Esophagus muscularis mucosa (tissue), 4 donors: ENCODE results near the gene MYOM3. TPM values are rescaled to one million over a fixed set of nuclear protein-coding genes. Genes with fewer than 3 reads are reported as not detected.

Experiments used
- DNase-seq: peaks from one replicate; pipeline ENCODE4 v3.0.0-alpha.2; 2017; ENCODE audit errors: extremely low spot score
- H3K27ac ChIP-seq, 4 donors: fragments of 200-600 bp; sonication (generic); replicated peaks in 1 of 4; 1 replicate in 3 of 4; 2 replicates in 1 of 4; pipeline ENCODE4 v1.5.1; 2016 to 2019; ENCODE audit warnings: mild to moderate bottlenecking in 1 of 4
- H3K27me3 ChIP-seq, 4 donors: fragments of 200-600 bp; sonication (generic); one replicate each; pipeline versions ENCODE4 v1.5.1 to v1.6.0; 2016 to 2019
- H3K36me3 ChIP-seq, 4 donors: fragments of 200-600 bp; sonication (generic); one replicate each; pipeline ENCODE4 v1.5.1; 2016 to 2019
- H3K4me1 ChIP-seq, 4 donors: fragments of 200-600 bp; sonication (generic); one replicate each; pipeline ENCODE4 v1.5.1; 2016 to 2019
- H3K4me3 ChIP-seq, 4 donors: fragments of 200-600 bp; sonication (generic); 1 replicate in 2 of 4; 2 replicates in 2 of 4; pipeline ENCODE4 v1.5.1; 2016 to 2019; ENCODE audit warnings: mild to moderate bottlenecking in 4 of 4, moderate library complexity in 1 of 4
- H3K9me3 ChIP-seq, 4 donors: fragments of 200-600 bp; sonication (generic); 1 replicate in 3 of 4; 2 replicates in 1 of 4; pipeline ENCODE4 v1.5.1; 2016 to 2019
- EP300 ChIP-seq: sonication (generic); formaldehyde crosslinking; IDR thresholded peaks from one replicate; pipeline ENCODE4 v1.6.1; 2017; ENCODE audit warnings: antibody characterized with exemption
- POLR2A ChIP-seq: fragments of 450-650 bp; IDR thresholded peaks from one replicate; pipeline ENCODE4 v1.6.1; 2017; ENCODE audit warnings: antibody characterized with exemption, moderate library complexity, mild to moderate bottlenecking, low read depth
- POLR2AphosphoS5 ChIP-seq, 2 donors: sonication (generic); formaldehyde crosslinking; IDR thresholded peaks; one replicate each; pipeline ENCODE4 v1.6.1; 2017; ENCODE audit warnings: antibody characterized with exemption in 2 of 2
- WGBS: methylation state at CpG from one replicate; pipeline ENCODE4 v1.1.5; 2018; 5-methylcytosine and 5-hydroxymethylcytosine counted together
- intact Hi-C: fragments of 100-400 bp; cut with DNase I; formaldehyde crosslinking; loops from one replicate; pipeline ENCODE4 v1.15.1; 2023
- total RNA-seq, 4 donors: library from RNA; depleted of rRNA; stranded (reverse); fragments of >200 nt; gene quantifications; one replicate each; pipeline versions ENCODE4 v1.1.0 to v1.2.1, GENCODE V29; 2016
- TF ChIP-seq, protein P1 (sequence below), 3 experiments: fragments of 200-600 bp in 2 of 3; fragments of 450-650 bp in 1 of 3; sonication (generic) in 2 of 3; IDR thresholded peaks; one replicate each; pipeline ENCODE4 v1.5.1; 2017 to 2019; ENCODE audit warnings: antibody characterized with exemption in 3 of 3, mild to moderate bottlenecking in 2 of 3, moderate library complexity in 1 of 3

MYOM3 gene
- total RNA-seq, 4 donors from 2014 or later: 0.17 to 2.5 (median 1.4) TPM

DNA sequence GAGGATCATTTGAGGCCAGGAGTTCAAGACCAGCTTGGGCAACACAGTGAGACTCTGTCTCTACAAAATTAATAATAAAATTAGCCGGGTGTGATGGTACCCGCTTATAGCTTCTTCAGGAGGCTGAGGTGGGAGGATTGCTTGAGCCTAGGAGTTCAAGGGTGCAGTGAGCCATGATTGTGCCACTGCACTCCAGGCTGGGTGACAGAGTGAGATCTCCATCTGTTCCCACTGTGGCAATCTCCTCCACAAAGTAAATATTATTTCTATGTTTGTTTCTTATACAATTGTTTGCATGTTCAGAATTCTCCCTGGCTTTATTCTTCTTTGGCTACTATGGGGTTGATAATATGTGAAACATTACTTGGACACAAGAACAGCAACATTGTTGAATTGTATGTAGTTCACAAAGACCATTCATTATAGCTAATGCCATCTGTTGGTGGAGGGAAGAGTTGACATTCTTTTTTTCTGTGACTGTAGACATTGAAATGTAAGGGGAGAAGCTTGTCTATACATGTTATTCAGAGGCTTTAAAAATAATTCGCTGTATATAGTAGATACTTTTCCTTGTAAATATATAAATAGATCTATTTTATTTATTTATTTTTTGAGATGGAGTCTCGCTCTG lies 84.0 kb downstream of the MYOM3 start:
- WGBS: 83% methylated on average over 4 of the region's 4 CpGs
- Histone ChIP-seq H3K9me3 (no peaks in the 10 kb centered on the region), H3K4me1 (peaks cover 0 to 13% (median 11%) of the 10 kb centered on the region in 4 donors), H3K27ac (no peak overlapping the region), H3K4me3 (no peak overlapping the region), H3K27me3 (no peaks in the 10 kb centered on the region), H3K36me3 (no peaks in the 10 kb centered on the region)
- TF ChIP-seq EP300: no peak
- TF ChIP-seq POLR2AphosphoS5 (IDR thresholded peaks at IDR 0.05): peak in 1 of 2 donors; percentile 29
- TF ChIP-seq POLR2A: no peak
- TF ChIP-seq, protein P1, sequence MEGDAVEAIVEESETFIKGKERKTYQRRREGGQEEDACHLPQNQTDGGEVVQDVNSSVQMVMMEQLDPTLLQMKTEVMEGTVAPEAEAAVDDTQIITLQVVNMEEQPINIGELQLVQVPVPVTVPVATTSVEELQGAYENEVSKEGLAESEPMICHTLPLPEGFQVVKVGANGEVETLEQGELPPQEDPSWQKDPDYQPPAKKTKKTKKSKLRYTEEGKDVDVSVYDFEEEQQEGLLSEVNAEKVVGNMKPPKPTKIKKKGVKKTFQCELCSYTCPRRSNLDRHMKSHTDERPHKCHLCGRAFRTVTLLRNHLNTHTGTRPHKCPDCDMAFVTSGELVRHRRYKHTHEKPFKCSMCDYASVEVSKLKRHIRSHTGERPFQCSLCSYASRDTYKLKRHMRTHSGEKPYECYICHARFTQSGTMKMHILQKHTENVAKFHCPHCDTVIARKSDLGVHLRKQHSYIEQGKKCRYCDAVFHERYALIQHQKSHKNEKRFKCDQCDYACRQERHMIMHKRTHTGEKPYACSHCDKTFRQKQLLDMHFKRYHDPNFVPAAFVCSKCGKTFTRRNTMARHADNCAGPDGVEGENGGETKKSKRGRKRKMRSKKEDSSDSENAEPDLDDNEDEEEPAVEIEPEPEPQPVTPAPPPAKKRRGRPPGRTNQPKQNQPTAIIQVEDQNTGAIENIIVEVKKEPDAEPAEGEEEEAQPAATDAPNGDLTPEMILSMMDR (IDR thresholded peaks at IDR 0.05): peak; percentile 67 to 69 (median 67)
- intact Hi-C loops: loop anchor here (2.0 to 5.0 kb wide), 2 partner anchors 69 to 161 kb away; partner anchors contain the start of genes FUCA1 and PNRC2
- no peak for DNase-seq

- Histone ChIP-seq H3K36me3 (no peaks in the 10 kb centered on the region), H3K9me3 (no peaks in the 10 kb centered on the region), H3K4me1 (peaks cover 40 to 58% (median 56%) of the 10 kb centered on the region in 4 donors), H3K27ac (peak overlapping the region; percentile 56 to 93 (median 92)), H3K27me3 (no peaks in the 10 kb centered on the region), H3K4me3 (no peak overlapping the region)
- intact Hi-C loops: no loop called here
- no peak for DNase-seq
- TF ChIP-seq POLR2A (no peak), POLR2AphosphoS5 (IDR thresholded peaks at IDR 0.05) (peak; percentile 13 to 57)
- 76% methylated on average over 4 of the region's 4 CpGs for WGBS
Measured at GRCh38 chr1:24022581-24023361, 89.2 kb downstream of the MYOM3 start.

GRCh38 chr1:24021403-24022266 lies 90.3 kb downstream of the MYOM3 start:
- TF ChIP-seq EP300: no peak
- no peak for TF ChIP-seq POLR2A
- TF ChIP-seq POLR2AphosphoS5 (IDR thresholded peaks at IDR 0.05): no peak
- TF ChIP-seq, protein P1 (IDR thresholded peaks at IDR 0.05): no peak
- 82% methylated on average over 7 of the region's 7 CpGs for WGBS
- H3K27ac ChIP-seq: peak overlapping the region; percentile 89 to 93 (median 92)
- no peaks in the 10 kb centered on the region for H3K27me3 ChIP-seq
- H3K36me3 ChIP-seq: no peaks in the 10 kb centered on the region
- H3K9me3 ChIP-seq: no peaks in the 10 kb centered on the region
- intact Hi-C loops: no loop called here
- no peak overlapping the region for H3K4me3 ChIP-seq
- peaks cover 52 to 67% (median 65%) of the 10 kb centered on the region in 4 donors for H3K4me1 ChIP-seq
- DNase-seq: no peak

GRCh38 chr1:24020470-24020869 lies 91.5 kb downstream of the MYOM3 start:
- peak overlapping the region; percentile 89 to 93 (median 92) for H3K27ac ChIP-seq
- intact Hi-C loops: no loop called here
- H3K36me3 ChIP-seq: no peaks in the 10 kb centered on the region
- H3K4me3 ChIP-seq: no peak overlapping the region
- 77% methylated on average over 3 of the region's 3 CpGs for WGBS
- no peak for DNase-seq
- H3K27me3 ChIP-seq: no peaks in the 10 kb centered on the region
- TF ChIP-seq EP300 (no peak), POLR2AphosphoS5 (IDR thresholded peaks at IDR 0.05) (peak in 1 of 2 donors; percentile 0), POLR2A (no peak)
- TF ChIP-seq, protein P1 (IDR thresholded peaks at IDR 0.05): no peak
- H3K4me1 ChIP-seq: peaks cover 63 to 78% (median 75%) of the 10 kb centered on the region in 4 donors
- H3K9me3 ChIP-seq: no peaks in the 10 kb centered on the region
